K562 treated with DMSO at 1 percent for 12 hours (cell line): ENCODE results near the gene SCAMP4. TPM values are rescaled to one million over a fixed set of nuclear protein-coding genes. Genes with fewer than 3 reads are reported as not detected.

Experiments used
- total RNA-seq: library from RNA; unstranded; fragments of 300-600 nt; gene quantifications from 2 replicates; pipeline ENCODE4 v1.2.3, GENCODE V29; 2022; ENCODE audit not compliant: insufficient read depth

Gene SCAMP4
- total RNA-seq, result 28.8 and 59.6 TPM in 2 replicates

GRCh38 chr19:1905110-1905862 lies at the start of gene SCAMP4, which contains the start of gene ADAT3:
Gene SCAMP4, plus strand, starts transcription at chr19:1905399. Its CDS starts 9,621 bp downstream, at chr19:1915020.
Gene ADAT3, plus strand, starts transcription at chr19:1905399. Its CDS starts 6,649 bp downstream, at chr19:1912048.

GRCh38 chr19:1863328-1863637 lies 41.9 kb upstream of the SCAMP4 start, which contains the start of gene KLF16:
Gene KLF16, minus strand, starts transcription at chr19:1863579. Its CDS starts 82 bp downstream, at chr19:1863497.

GRCh38 chr19:1885398-1886119 lies 19.6 kb upstream of the SCAMP4 start, which contains the start of gene ABHD17A:
Gene ABHD17A, minus strand, starts transcription at chr19:1885496. Its CDS starts 3,930 bp downstream, at chr19:1881566.

GRCh38 chr19:1941146-1942077 lies 36.2 kb downstream of the SCAMP4 start, which contains the start of gene CSNK1G2:
Gene CSNK1G2, plus strand, starts transcription at chr19:1941172. Its CDS starts 28,601 bp downstream, at chr19:1969773.

Other genes starting within 250 kb of the SCAMP4 start
- not detected in 2 replicates for gene ONECUT3, start 151.9 kb upstream of the SCAMP4 start, total RNA-seq
- 1.8 and 4.2 TPM in 2 replicates for gene ATP8B3, start 93.1 kb upstream of the SCAMP4 start, total RNA-seq
- gene REXO1, start 56.9 kb upstream of the SCAMP4 start, total RNA-seq, result 20.9 and 35.6 TPM in 2 replicates
- 16.0 and 23.1 TPM in 2 replicates for gene KLF16, start 41.8 kb upstream of the SCAMP4 start, total RNA-seq
- 134 and 194 TPM in 2 replicates for gene ABHD17A, start 19.9 kb upstream of the SCAMP4 start, total RNA-seq
- 24.3 and 32.0 TPM in 2 replicates for gene ADAT3, start within 50 bp of the SCAMP4 start, total RNA-seq
- 74.0 and 105 TPM in 2 replicates for gene CSNK1G2, start 35.8 kb downstream of the SCAMP4 start, total RNA-seq
- gene BTBD2, start 110.3 kb downstream of the SCAMP4 start, total RNA-seq, result 79.8 and 89.2 TPM in 2 replicates
- gene MKNK2, start 145.8 kb downstream of the SCAMP4 start, total RNA-seq, result 220 and 387 TPM in 2 replicates
- 9.5 and 14.9 TPM in 2 replicates for gene MOB3A, start 190.9 kb downstream of the SCAMP4 start, total RNA-seq
- 1.2 and 1.6 TPM in 2 replicates for gene IZUMO4, start 191.5 kb downstream of the SCAMP4 start, total RNA-seq
- 68.6 and 125 TPM in 2 replicates for gene AP3D1, start 246.2 kb downstream of the SCAMP4 start, total RNA-seq